Germinal center (tissue), 1 donor: ENCODE measurements around the gene OR52M1.

Experiments used
- DNase-seq: peaks from one replicate; pipeline ENCODE4 v3.0.0; 2012; ENCODE audit warnings: mixed read lengths, low spot score

Gene OR52M1

GRCh38 chr11:4569075-4569474, 24.1 kb downstream of the OR52M1 start:
- no peak for DNase-seq

- no peak for DNase-seq
Measured at GRCh38 chr11:4576880-4577279, 31.9 kb downstream of the OR52M1 start.

- no peak for DNase-seq
Measured at GRCh38 chr11:4577761-4578160, 32.8 kb downstream of the OR52M1 start.

GRCh38 chr11:4578624-4579023, 33.6 kb downstream of the OR52M1 start:
- no peak for DNase-seq

- DNase-seq, result no peak
Measured at GRCh38 chr11:4580124-4580523, 35.1 kb downstream of the OR52M1 start.

- no peak for DNase-seq
Measured at GRCh38 chr11:4581443-4581842, 36.5 kb downstream of the OR52M1 start, which contains the start of gene OR52I2. Gene OR52I2 (plus strand): TSS chr11:4581743.

- no peak for DNase-seq
Measured at GRCh38 chr11:4589017-4589416, 44.0 kb downstream of the OR52M1 start.

GRCh38 chr11:4593739-4594138, 48.7 kb downstream of the OR52M1 start, which contains the start of gene OR52I1:
Gene OR52I1 (plus strand): TSS chr11:4594039. CDS start chr11:4594039, 0 bp downstream.
- DNase-seq, result no peak
